IMR-90 (cell line): ENCODE data around the gene BTNL8. TPM values are rescaled to one million over a fixed set of nuclear protein-coding genes. Genes with fewer than 3 reads are reported as not detected.

Experiments
- ATAC-seq: fragments of 200-7000 bp; cut with Tn5 transposase; 2 replicates; pipeline ENCODE4 v1.9.1; 2020; ENCODE audit warnings: low read depth, mild to moderate bottlenecking, moderate library complexity
- BruUV-seq: library from RNA; stranded (reverse); fragments of 400-500 nt; replicated peaks from 2 replicates; lab custom pipeline; 2021; lab: Mats Ljungman, UMichigan
- CTCF ChIA-PET: fragments of 300-600 bp; formaldehyde crosslinking; extraction: SDS; loops from one replicate; lab custom pipeline; 2021; ENCODE audit warnings: antibody characterized with exemption; lab: Yijun Ruan, JAX
- POLR2A ChIA-PET: fragments of 300-600 bp; sonication (Branson Sonifier 250); formaldehyde crosslinking; loops from one replicate; lab custom pipeline; 2022; ENCODE audit warnings: antibody characterized with exemption; ENCODE audit not compliant: unreplicated experiment; lab: Charles Lee
- DNase-seq: peaks from one replicate; pipeline ENCODE4 v3.0.0; 2013
- H2AFZ ChIP-seq: replicated peaks from 2 replicates; pipeline ENCODE3; 2013; ENCODE audit warnings: low read length, mild to moderate bottlenecking; ENCODE audit not compliant: poor library complexity
- H2AK5ac ChIP-seq: 2 replicates; pipeline ENCODE4 v1.6.1; 2013; ENCODE audit warnings: low read depth, low read length, inconsistent platforms
- H2AK9ac ChIP-seq: replicated peaks from 2 replicates; pipeline ENCODE3; 2013; ENCODE audit warnings: mild to moderate bottlenecking, low read depth, low read length, moderate library complexity; ENCODE audit not compliant: poor library complexity
- H2BK120ac ChIP-seq: 2 replicates; pipeline ENCODE4 v1.6.1; 2013; ENCODE audit warnings: low read depth, low read length, inconsistent platforms
- H2BK15ac ChIP-seq: 3 replicates; pipeline ENCODE4 v1.6.1; 2013; ENCODE audit warnings: low read depth, low read length, inconsistent platforms
- H2BK20ac ChIP-seq: 2 replicates; pipeline ENCODE4 v1.6.1; 2013; ENCODE audit warnings: low read depth, mild to moderate bottlenecking, inconsistent platforms, low read length, moderate library complexity
- H2BK5ac ChIP-seq: 2 replicates; pipeline ENCODE4 v1.6.1; 2013; ENCODE audit warnings: mild to moderate bottlenecking, low read depth, low read length, inconsistent platforms; ENCODE audit not compliant: poor library complexity, severe bottlenecking
- H3K14ac ChIP-seq: replicated peaks from 2 replicates; pipeline ENCODE4 v1.6.1; 2013; ENCODE audit warnings: low read depth, low read length, inconsistent platforms
- H3K18ac ChIP-seq: 2 replicates; pipeline ENCODE4 v1.6.1; 2013; ENCODE audit warnings: low read depth, low read length, control low read depth
- H3K23ac ChIP-seq: 2 replicates; pipeline ENCODE4 v1.6.1; 2013; ENCODE audit warnings: low read depth, low read length, inconsistent platforms
- H3K27ac ChIP-seq: 2 replicates; pipeline ENCODE4 v1.5.1; 2013; ENCODE audit warnings: mild to moderate bottlenecking, control low read depth, low read length; ENCODE audit not compliant: insufficient read depth
- H3K27me3 ChIP-seq: 2 replicates; pipeline ENCODE4 v1.6.1; 2013; ENCODE audit warnings: low read length; ENCODE audit not compliant: control insufficient read depth, insufficient read depth
- H3K36me3 ChIP-seq: 2 replicates; pipeline ENCODE4 v1.6.1; 2013; ENCODE audit warnings: low read length, mixed read lengths; ENCODE audit not compliant: control insufficient read depth, insufficient read depth
- H3K4ac ChIP-seq: 2 replicates; pipeline ENCODE4 v1.6.1; 2013; ENCODE audit warnings: low read depth, low read length, inconsistent platforms
- H3K4me1 ChIP-seq: 2 replicates; pipeline ENCODE4 v1.6.1; 2013; ENCODE audit warnings: low read length, mixed read lengths; ENCODE audit not compliant: control insufficient read depth, insufficient read depth
- H3K4me2 ChIP-seq: 2 replicates; pipeline ENCODE4 v1.6.1; 2013; ENCODE audit warnings: low read depth, mild to moderate bottlenecking, control low read depth, low read length, moderate library complexity
- H3K4me3 ChIP-seq: 2 replicates; pipeline ENCODE4 v1.5.1; 2013; ENCODE audit warnings: low read depth, mild to moderate bottlenecking, control low read depth, low read length, moderate library complexity; ENCODE audit not compliant: insufficient read depth
- H3K56ac ChIP-seq: 2 replicates; pipeline ENCODE4 v1.6.1; 2013; ENCODE audit warnings: low read length, inconsistent platforms; ENCODE audit not compliant: insufficient read depth; ENCODE audit errors: extremely low read depth
- H3K79me1 ChIP-seq, 2 experiments: 2 replicates each; pipeline ENCODE4 v1.6.1; 2013; ENCODE audit warnings: low read length in 2 of 2, inconsistent platforms in 1 of 2, low read depth in 1 of 2
- H3K9ac ChIP-seq: 2 replicates; pipeline ENCODE4 v1.6.1; 2013; ENCODE audit warnings: low read depth, low read length, control low read depth
- H3K9me1 ChIP-seq: 2 replicates; pipeline ENCODE4 v1.6.1; 2013; ENCODE audit warnings: low read length, inconsistent platforms; ENCODE audit not compliant: insufficient read depth
- H3K9me3 ChIP-seq: 2 replicates; pipeline ENCODE4 v1.6.1; 2013; ENCODE audit warnings: low read length; ENCODE audit not compliant: control insufficient read depth, insufficient read depth
- H4K20me1 ChIP-seq: 2 replicates; pipeline ENCODE4 v1.6.1; 2013; ENCODE audit warnings: low read length, inconsistent platforms; ENCODE audit not compliant: insufficient read depth
- H4K5ac ChIP-seq: 2 replicates; pipeline ENCODE4 v1.6.1; 2013; ENCODE audit warnings: mild to moderate bottlenecking, low read depth, low read length, control low read depth
- H4K8ac ChIP-seq, 2 experiments: 2 replicates each; pipeline ENCODE4 v1.6.1; 2013; ENCODE audit warnings: low read depth in 2 of 2, low read length in 2 of 2, control low read depth in 1 of 2, inconsistent platforms in 1 of 2
- H4K91ac ChIP-seq: 2 replicates; pipeline ENCODE4 v1.6.1; 2013; ENCODE audit warnings: low read depth, low read length, inconsistent platforms; ENCODE audit not compliant: insufficient read depth
- BHLHE40 ChIP-seq: fragments of 150-350 bp; IDR thresholded peaks from 2 replicates; pipeline ENCODE4 v1.6.1; 2016; ENCODE audit warnings: mild to moderate bottlenecking, low read depth, low read length
- CEBPB ChIP-seq: IDR thresholded peaks from 2 replicates; pipeline ENCODE4 v1.6.1; 2012; ENCODE audit warnings: low read depth, low read length, improper control_type of control experiment
- CHD1 ChIP-seq: IDR thresholded peaks from 2 replicates; pipeline ENCODE4 v1.6.1; 2012; ENCODE audit warnings: low read depth, low read length, improper control_type of control experiment
- CTCF ChIP-seq: conservative IDR thresholded peaks from 2 replicates; pipeline ENCODE4 v1.5.1; 2012; ENCODE audit warnings: mild to moderate bottlenecking, low read depth, low read length, improper control_type of control experiment
- FOS ChIP-seq: fragments of 150-350 bp; IDR thresholded peaks from 2 replicates; pipeline ENCODE4 v1.6.1; 2016; ENCODE audit warnings: low read depth, low read length
- MAFK ChIP-seq: IDR thresholded peaks from 2 replicates; pipeline ENCODE4 v1.6.1; 2012; ENCODE audit warnings: low read depth, low read length, improper control_type of control experiment
- MAZ ChIP-seq: IDR thresholded peaks from 2 replicates; pipeline ENCODE4 v1.6.1; 2012; ENCODE audit warnings: low read depth, mild to moderate bottlenecking, low read length, improper control_type of control experiment, moderate library complexity, borderline replicate concordance
- MXI1 ChIP-seq: IDR thresholded peaks from 2 replicates; pipeline ENCODE4 v1.6.1; 2012; ENCODE audit warnings: low read depth, mild to moderate bottlenecking, low read length, moderate library complexity, borderline replicate concordance
- NFE2L2 ChIP-seq: fragments of 150-350 bp; IDR thresholded peaks from 2 replicates; pipeline ENCODE4 v1.6.1; 2016; ENCODE audit warnings: low read depth, mild to moderate bottlenecking, low read length
- POLR2A ChIP-seq: IDR thresholded peaks from 2 replicates; pipeline ENCODE4 v1.6.1; 2012; ENCODE audit warnings: mild to moderate bottlenecking, low read depth, low read length
- RAD21 ChIP-seq: IDR thresholded peaks from 2 replicates; pipeline ENCODE4 v1.6.1; 2012; ENCODE audit warnings: low read length, improper control_type of control experiment
- RCOR1 ChIP-seq: IDR thresholded peaks from 2 replicates; pipeline ENCODE4 v1.6.1; 2012; ENCODE audit warnings: mild to moderate bottlenecking, low read length, improper control_type of control experiment; ENCODE audit not compliant: insufficient replicate concordance
- RFX5 ChIP-seq: IDR thresholded peaks from 2 replicates; pipeline ENCODE4 v1.8.0; 2012; ENCODE audit warnings: low read depth, mild to moderate bottlenecking, low read length, moderate library complexity
- SMC3 ChIP-seq: fragments of 150-350 bp; IDR thresholded peaks from 2 replicates; pipeline ENCODE4 v1.6.1; 2016; ENCODE audit warnings: low read depth, mild to moderate bottlenecking, antibody characterized with exemption, low read length, moderate library complexity
- USF2 ChIP-seq: fragments of 150-350 bp; IDR thresholded peaks from 2 replicates; pipeline ENCODE4 v1.6.1; 2017; ENCODE audit warnings: mild to moderate bottlenecking, antibody characterized with exemption, low read length, low read depth
- WGBS, 2 experiments: methylation state at CpG; one replicate each; pipeline versions ENCODE4 v1.1.5 to v1.1.7; 2013; ENCODE audit warnings: missing lambda C conversion rate in 2 of 2; ENCODE audit not compliant: insufficient read length in 1 of 2; ENCODE audit errors: extremely low coverage in 2 of 2; 5-methylcytosine and 5-hydroxymethylcytosine counted together
- dilution Hi-C: fragments of 300-500 bp; cut with HindIII; formaldehyde crosslinking; loops from one replicate; pipeline ENCODE4 v1.14.3; 2018; ENCODE audit warnings: low sequenced_read_pairs; ENCODE audit not compliant: unreplicated experiment
- in situ Hi-C: fragments of 300-500 bp; cut with MboI; formaldehyde crosslinking; loops from 3 replicates; pipeline ENCODE4 v1.14.3; 2019; ENCODE audit warnings: low sequenced_read_pairs, inconsistent platforms, mixed read lengths
- intact Hi-C: fragments of 100-400 bp; cut with micrococcal nuclease; formaldehyde crosslinking; loops from 2 replicates; pipeline ENCODE4 v1.10.0; 2022
- polyA plus RNA-seq, 3 experiments: library from polyadenylated mRNA; depleted of rRNA; stranded (reverse); fragments of >200 nt; gene quantifications; 2 replicates each; pipeline ENCODE4 v1.2.3, GENCODE V29; 2012; ENCODE audit warnings: low replicate concordance in 1 of 3
- total RNA-seq: library from RNA; depleted of rRNA; stranded (reverse); fragments of >200 nt; gene quantifications from 2 replicates; pipeline ENCODE4 v1.2.3, GENCODE V29; 2012
- TF ChIP-seq, protein P1 (sequence below): fragments of 150-350 bp; IDR thresholded peaks from 2 replicates; pipeline ENCODE4 v1.6.1; 2016; ENCODE audit warnings: low read depth, mild to moderate bottlenecking, low read length, moderate library complexity, borderline replicate concordance

BTNL8 gene
- total and polyA plus RNA-seq, 2 of the 4 experiments (the other 2 are of a cell fraction) = not detected

DNA sequence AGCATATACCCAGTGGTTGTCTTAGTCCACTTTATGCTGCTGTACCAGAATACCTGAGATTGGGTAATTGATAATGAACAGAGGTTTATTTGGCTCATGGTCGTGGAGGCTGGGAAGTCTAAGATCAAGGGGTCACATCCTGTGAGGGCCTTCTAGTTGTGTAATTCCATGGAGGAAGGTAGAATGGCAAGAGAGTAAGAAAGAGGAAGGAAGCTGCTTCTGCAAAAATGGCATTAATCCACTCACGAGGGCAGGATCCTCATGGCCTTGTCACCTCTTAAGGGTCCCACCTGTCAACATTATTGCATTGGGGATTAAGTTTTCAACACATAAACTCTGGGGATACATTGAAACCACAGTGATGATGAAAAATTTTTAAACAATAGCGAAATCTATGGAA, 17.0 kb downstream of the BTNL8 start:
- no peak overlapping the region for H4K91ac ChIP-seq
- ChIA-PET CTCF (no interaction called here), POLR2A (no interaction called here)
- DNase-seq (no peak), ATAC-seq (no peak)
- no peak overlapping the region for H4K5ac ChIP-seq
- no peaks in the 10 kb centered on the region for H3K27me3 ChIP-seq
- H3K4me2 ChIP-seq = no peak overlapping the region
- no peak overlapping the region for H2BK15ac ChIP-seq
- no peak overlapping the region for H3K14ac ChIP-seq
- H3K27ac ChIP-seq = no peak overlapping the region
- intact Hi-C loops = no loop called here
- H3K4me3 ChIP-seq = no peak overlapping the region
- H2AFZ ChIP-seq = no peak overlapping the region
- TF ChIP-seq FOS = no peak
- no peak for TF ChIP-seq CTCF
- TF ChIP-seq CHD1 = no peak
- TF ChIP-seq RAD21 = no peak
- TF ChIP-seq RFX5 = no peak
- no peak for TF ChIP-seq NFE2L2
- no peak for TF ChIP-seq MXI1
- TF ChIP-seq RCOR1 = no peak
- TF ChIP-seq MAZ = no peak
- TF ChIP-seq, protein P1, sequence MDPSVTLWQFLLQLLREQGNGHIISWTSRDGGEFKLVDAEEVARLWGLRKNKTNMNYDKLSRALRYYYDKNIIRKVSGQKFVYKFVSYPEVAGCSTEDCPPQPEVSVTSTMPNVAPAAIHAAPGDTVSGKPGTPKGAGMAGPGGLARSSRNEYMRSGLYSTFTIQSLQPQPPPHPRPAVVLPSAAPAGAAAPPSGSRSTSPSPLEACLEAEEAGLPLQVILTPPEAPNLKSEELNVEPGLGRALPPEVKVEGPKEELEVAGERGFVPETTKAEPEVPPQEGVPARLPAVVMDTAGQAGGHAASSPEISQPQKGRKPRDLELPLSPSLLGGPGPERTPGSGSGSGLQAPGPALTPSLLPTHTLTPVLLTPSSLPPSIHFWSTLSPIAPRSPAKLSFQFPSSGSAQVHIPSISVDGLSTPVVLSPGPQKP = no peak
- no peak for TF ChIP-seq MAFK
- no peak for TF ChIP-seq USF2
- TF ChIP-seq CEBPB = no peak
- TF ChIP-seq POLR2A = no peak
- no peak for TF ChIP-seq SMC3
- no peak for TF ChIP-seq BHLHE40
- no peak overlapping the region for H2BK120ac ChIP-seq
- H3K9me1 ChIP-seq = no peaks in the 10 kb centered on the region
- no peaks in the 10 kb centered on the region for H4K20me1 ChIP-seq
- H3K36me3 ChIP-seq = no peaks in the 10 kb centered on the region
- H3K56ac ChIP-seq = no peak overlapping the region
- no peak overlapping the region for H2BK20ac ChIP-seq
- H3K18ac ChIP-seq = no peak overlapping the region
- H3K4ac ChIP-seq = no peak overlapping the region
- H2AK5ac ChIP-seq = no peak overlapping the region
- no peak overlapping the region for H4K8ac ChIP-seq
- H3K4me1 ChIP-seq = no peaks in the 10 kb centered on the region
- in situ Hi-C loops = no loop called here
- no peak overlapping the region for H3K9ac ChIP-seq
- dilution Hi-C loops = no loop called here
- no CpG with 5 or more reads among the region's 3 CpGs for WGBS, 2 experiments
- no peak overlapping the region for H2BK5ac ChIP-seq
- H2AK9ac ChIP-seq = no peak overlapping the region
- no TSS peak for BruUV-seq
- no peaks in the 10 kb centered on the region for H3K79me1 ChIP-seq
- H3K9me3 ChIP-seq = peaks cover 9% of the 10 kb centered on the region
- H3K23ac ChIP-seq = no peak overlapping the region
